ENCODE data around the gene MTHFD1L.

The MTHFD1L gene

DNA sequence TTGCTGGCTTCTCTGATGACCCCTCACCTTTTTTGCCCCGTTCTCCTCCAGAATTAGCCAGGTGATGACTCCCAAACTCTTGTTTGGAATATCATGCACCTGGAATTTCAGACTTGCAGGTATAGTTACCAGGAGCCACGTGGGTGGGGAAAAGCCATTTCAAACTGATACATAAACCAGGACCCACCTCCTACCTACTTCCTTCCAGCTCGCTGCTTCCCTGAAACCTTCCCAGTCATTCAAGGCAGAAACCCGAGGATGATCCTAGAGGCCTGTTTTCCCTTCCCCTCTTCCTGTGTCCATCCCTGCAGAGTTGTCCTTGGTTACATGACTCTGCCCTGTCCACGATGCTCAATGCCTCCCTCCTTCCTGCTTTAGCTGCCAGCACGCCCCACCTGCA is 101.9 kb downstream of the MTHFD1L start:
- Histone ChIP-seq H3K36me3 (ENCODE audit: control insufficient read depth, insufficient read depth, low read length) (no peaks in the 10 kb centered on the region), H3K4me2 (ENCODE audit: low read length) (no peak overlapping the region), H3K27me3 (ENCODE audit: control insufficient read depth, insufficient read depth, low read length) (no peaks in the 10 kb centered on the region), H3K79me2 (no peaks in the 10 kb centered on the region), H3K4me1 (peaks cover 3% of the 10 kb centered on the region), H3K4me3 (ENCODE audit: low read depth, low read length) (no peak overlapping the region), H3K9me3 (ENCODE audit: control insufficient read depth, low read length) (no peaks in the 10 kb centered on the region), H3K27ac (no peak overlapping the region), H2AFZ (no peak overlapping the region), H3K9ac (no peak overlapping the region)
- TF ChIP-seq, protein P1, sequence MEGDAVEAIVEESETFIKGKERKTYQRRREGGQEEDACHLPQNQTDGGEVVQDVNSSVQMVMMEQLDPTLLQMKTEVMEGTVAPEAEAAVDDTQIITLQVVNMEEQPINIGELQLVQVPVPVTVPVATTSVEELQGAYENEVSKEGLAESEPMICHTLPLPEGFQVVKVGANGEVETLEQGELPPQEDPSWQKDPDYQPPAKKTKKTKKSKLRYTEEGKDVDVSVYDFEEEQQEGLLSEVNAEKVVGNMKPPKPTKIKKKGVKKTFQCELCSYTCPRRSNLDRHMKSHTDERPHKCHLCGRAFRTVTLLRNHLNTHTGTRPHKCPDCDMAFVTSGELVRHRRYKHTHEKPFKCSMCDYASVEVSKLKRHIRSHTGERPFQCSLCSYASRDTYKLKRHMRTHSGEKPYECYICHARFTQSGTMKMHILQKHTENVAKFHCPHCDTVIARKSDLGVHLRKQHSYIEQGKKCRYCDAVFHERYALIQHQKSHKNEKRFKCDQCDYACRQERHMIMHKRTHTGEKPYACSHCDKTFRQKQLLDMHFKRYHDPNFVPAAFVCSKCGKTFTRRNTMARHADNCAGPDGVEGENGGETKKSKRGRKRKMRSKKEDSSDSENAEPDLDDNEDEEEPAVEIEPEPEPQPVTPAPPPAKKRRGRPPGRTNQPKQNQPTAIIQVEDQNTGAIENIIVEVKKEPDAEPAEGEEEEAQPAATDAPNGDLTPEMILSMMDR (IDR thresholded peaks at IDR 0.05): no peak

DNA sequence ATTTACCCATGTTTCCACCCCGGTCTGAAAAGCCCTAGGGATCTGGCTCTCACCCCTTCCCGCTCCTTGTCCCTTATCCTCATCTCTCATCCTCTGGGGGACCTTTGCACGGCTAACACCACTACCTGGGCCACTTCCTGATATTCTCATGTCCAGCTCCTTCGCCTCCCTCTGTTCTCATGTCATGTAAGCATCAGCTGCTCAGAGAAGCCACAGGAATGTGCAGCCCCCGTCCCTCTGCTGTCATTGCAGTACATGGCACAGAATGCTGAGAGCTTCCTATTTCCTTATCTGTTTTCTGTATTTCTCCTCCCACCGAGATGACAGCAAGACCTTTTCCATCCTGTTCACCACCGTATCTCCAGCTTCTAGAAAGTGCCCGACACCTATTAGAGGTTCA is 102.4 kb downstream of the MTHFD1L start:
- Histone ChIP-seq H2AFZ (no peak overlapping the region), H3K27ac (no peak overlapping the region), H3K27me3 (ENCODE audit: control insufficient read depth, insufficient read depth, low read length) (no peaks in the 10 kb centered on the region), H3K4me3 (ENCODE audit: low read depth, low read length) (no peak overlapping the region), H3K9me3 (ENCODE audit: control insufficient read depth, low read length) (no peaks in the 10 kb centered on the region), H3K4me1 (peaks cover 3% of the 10 kb centered on the region), H3K9ac (no peak overlapping the region), H3K4me2 (ENCODE audit: low read length) (no peak overlapping the region), H3K79me2 (no peaks in the 10 kb centered on the region), H3K36me3 (ENCODE audit: control insufficient read depth, insufficient read depth, low read length) (no peaks in the 10 kb centered on the region)
- TF ChIP-seq, protein P1 (IDR thresholded peaks at IDR 0.05): no peak

- H2AFZ ChIP-seq: no peak overlapping the region
- TF ChIP-seq, protein P1 (IDR thresholded peaks at IDR 0.05): no peak
- H3K36me3 ChIP-seq (ENCODE audit: control insufficient read depth, insufficient read depth, low read length): no peaks in the 10 kb centered on the region
- no peak overlapping the region for H3K27ac ChIP-seq
- no peak overlapping the region for H3K9ac ChIP-seq
- H3K4me2 ChIP-seq (ENCODE audit: low read length): no peak overlapping the region
- H3K4me3 ChIP-seq (ENCODE audit: low read depth, low read length): no peak overlapping the region
- no peaks in the 10 kb centered on the region for H3K79me2 ChIP-seq
- H3K27me3 ChIP-seq (ENCODE audit: control insufficient read depth, insufficient read depth, low read length): no peaks in the 10 kb centered on the region
- no peaks in the 10 kb centered on the region for H3K9me3 ChIP-seq (ENCODE audit: control insufficient read depth, low read length)
- H3K4me1 ChIP-seq: peaks cover 3% of the 10 kb centered on the region
Observed at GRCh38 chr6:150969901-150970300, 104.4 kb downstream of the MTHFD1L start.

DNA sequence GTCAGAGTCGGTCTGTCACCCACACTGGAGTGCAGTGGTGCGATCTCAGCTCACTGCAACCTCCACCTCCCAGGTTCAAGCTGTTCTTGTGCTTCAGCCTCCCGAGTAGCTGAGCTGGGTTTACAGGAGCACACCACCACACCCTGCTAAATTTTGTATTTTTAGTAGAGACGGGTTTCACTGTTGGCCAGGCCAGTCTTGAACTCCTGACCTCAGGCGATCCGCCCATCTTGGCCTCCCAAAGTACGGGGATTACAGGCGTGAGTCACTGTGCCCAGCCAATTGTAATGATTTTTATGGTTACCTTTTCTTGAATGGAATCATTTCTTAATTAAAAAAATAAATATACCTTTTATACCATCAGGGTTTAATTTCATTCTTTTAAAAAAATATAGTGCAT is 105.7 kb downstream of the MTHFD1L start:
- TF ChIP-seq, protein P1 (IDR thresholded peaks at IDR 0.05): no peak
- Histone ChIP-seq H3K36me3 (ENCODE audit: control insufficient read depth, insufficient read depth, low read length) (no peaks in the 10 kb centered on the region), H3K9me3 (ENCODE audit: control insufficient read depth, low read length) (no peaks in the 10 kb centered on the region), H3K27me3 (ENCODE audit: control insufficient read depth, insufficient read depth, low read length) (no peaks in the 10 kb centered on the region), H3K4me1 (peaks cover 3% of the 10 kb centered on the region), H3K4me3 (ENCODE audit: low read depth, low read length) (no peak overlapping the region), H3K9ac (no peak overlapping the region), H3K79me2 (no peaks in the 10 kb centered on the region), H3K4me2 (ENCODE audit: low read length) (no peak overlapping the region), H2AFZ (no peak overlapping the region), H3K27ac (no peak overlapping the region)

DNA sequence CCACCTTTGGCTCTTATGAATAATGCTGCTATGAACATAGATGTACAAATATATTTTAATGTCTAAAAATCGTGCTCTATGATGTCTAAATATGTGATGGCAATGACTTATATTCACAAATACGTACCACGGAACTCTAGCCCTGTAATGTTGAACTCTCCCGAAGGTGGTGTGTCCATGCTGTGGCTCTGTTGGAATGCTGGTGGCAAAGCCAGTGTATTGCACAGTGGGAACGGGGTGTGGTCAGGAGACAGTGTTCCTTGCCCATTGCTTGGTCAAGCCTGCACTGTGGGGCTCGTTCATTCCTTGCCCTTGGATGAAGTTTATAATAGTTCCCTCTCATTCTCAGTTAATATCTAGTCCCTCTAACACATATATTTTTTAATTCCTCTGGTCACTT is 109.6 kb downstream of the MTHFD1L start:
- H3K9me3 ChIP-seq (ENCODE audit: control insufficient read depth, low read length): no peaks in the 10 kb centered on the region
- no peaks in the 10 kb centered on the region for H3K36me3 ChIP-seq (ENCODE audit: control insufficient read depth, insufficient read depth, low read length)
- TF ChIP-seq, protein P1 (IDR thresholded peaks at IDR 0.05): no peak
- H3K9ac ChIP-seq: no peak overlapping the region
- H3K4me2 ChIP-seq (ENCODE audit: low read length): no peak overlapping the region
- no peaks in the 10 kb centered on the region for H3K27me3 ChIP-seq (ENCODE audit: control insufficient read depth, insufficient read depth, low read length)
- H3K79me2 ChIP-seq: no peaks in the 10 kb centered on the region
- H3K4me1 ChIP-seq: no peaks in the 10 kb centered on the region
- H2AFZ ChIP-seq: no peak overlapping the region
- no peak overlapping the region for H3K27ac ChIP-seq
- H3K4me3 ChIP-seq (ENCODE audit: low read depth, low read length): no peak overlapping the region

All from parathyroid adenoma (tissue), 2 donors.